Measurements from ENCODE around the gene ZBTB20.

The ZBTB20 gene

GRCh38 chr3:114887806-114888205 lies 259.3 kb downstream of the ZBTB20 start:
- TF ChIP-seq BACH2 (CRISPR knock-in tag; IDR thresholded peaks at IDR 0.05; ENCODE audit: borderline replicate concordance) (no peak), ARNTL (CRISPR knock-in tag; IDR thresholded peaks at IDR 0.05; ENCODE audit: borderline replicate concordance, low read depth) (no peak), CSRNP3 (CRISPR knock-in tag; IDR thresholded peaks at IDR 0.05) (no peak), PPARA (CRISPR knock-in tag; IDR thresholded peaks at IDR 0.05; ENCODE audit: borderline replicate concordance) (no peak), POU6F1 (CRISPR knock-in tag; IDR thresholded peaks at IDR 0.05; ENCODE audit: borderline replicate concordance, low read depth) (no peak), PATZ1 (CRISPR knock-in tag; IDR thresholded peaks at IDR 0.05; ENCODE audit: borderline replicate concordance) (no peak), CSDC2 (CRISPR knock-in tag; IDR thresholded peaks at IDR 0.05) (no peak), ZNF565 (CRISPR knock-in tag; conservative IDR thresholded peaks at IDR 0.05; ENCODE audit: low read depth) (no peak), GLIS3 (CRISPR knock-in tag; IDR thresholded peaks at IDR 0.05) (no peak), ZNF70 (CRISPR knock-in tag; IDR thresholded peaks at IDR 0.05) (no peak), RARB (CRISPR knock-in tag; IDR thresholded peaks at IDR 0.05) (no peak), ZFP3 (CRISPR knock-in tag; IDR thresholded peaks at IDR 0.05) (no peak), TCF4 (CRISPR knock-in tag; IDR thresholded peaks at IDR 0.05; ENCODE audit: borderline replicate concordance) (no peak), ZNF8 (CRISPR knock-in tag; IDR thresholded peaks at IDR 0.05) (no peak), OSR1 (CRISPR knock-in tag; IDR thresholded peaks at IDR 0.05) (no peak), TOX (CRISPR knock-in tag; IDR thresholded peaks at IDR 0.05; ENCODE audit: borderline replicate concordance) (no peak), TSHZ2 (CRISPR knock-in tag; IDR thresholded peaks at IDR 0.05) (no peak), ZFP30 (CRISPR knock-in tag; IDR thresholded peaks at IDR 0.05) (no peak)
- no peak for ATAC-seq

- TF ChIP-seq ESRRG (CRISPR knock-in tag; IDR thresholded peaks at IDR 0.05) (no peak), PATZ1 (CRISPR knock-in tag; IDR thresholded peaks at IDR 0.05; ENCODE audit: borderline replicate concordance) (no peak)
- ATAC-seq = no peak
Observed at GRCh38 chr3:114886905-114887304, 260.2 kb downstream of the ZBTB20 start.

- no peak for ATAC-seq
- no peak for TF ChIP-seq TCF4 (CRISPR knock-in tag; IDR thresholded peaks at IDR 0.05; ENCODE audit: borderline replicate concordance)
- no peak for TF ChIP-seq CSRNP3 (CRISPR knock-in tag; IDR thresholded peaks at IDR 0.05)
- no peak for TF ChIP-seq PATZ1 (CRISPR knock-in tag; IDR thresholded peaks at IDR 0.05; ENCODE audit: borderline replicate concordance)
- no peak for TF ChIP-seq ZC3H10 (CRISPR knock-in tag; IDR thresholded peaks at IDR 0.05)
- no peak for TF ChIP-seq CSDC2 (CRISPR knock-in tag; IDR thresholded peaks at IDR 0.05)
- no peak for TF ChIP-seq ESRRG (CRISPR knock-in tag; IDR thresholded peaks at IDR 0.05)
- no peak for TF ChIP-seq GLIS3 (CRISPR knock-in tag; IDR thresholded peaks at IDR 0.05)
- TF ChIP-seq TOX (CRISPR knock-in tag; IDR thresholded peaks at IDR 0.05; ENCODE audit: borderline replicate concordance) = no peak
- no peak for TF ChIP-seq SNAI2 (CRISPR knock-in tag; IDR thresholded peaks at IDR 0.05)
- no peak for TF ChIP-seq ISL1 (CRISPR knock-in tag; IDR thresholded peaks at IDR 0.05)
Observed at GRCh38 chr3:114884213-114884923, 262.7 kb downstream of the ZBTB20 start.

Data from SK-N-SH treated with all-trans-retinoic acid at 6 μM for 48 hours (cell line).